Hepatocyte (in vitro differentiated cells): ENCODE results near the gene ALOX15. TPM values are rescaled to one million over a fixed set of nuclear protein-coding genes. Genes with fewer than 3 reads are reported as not detected.
A peak's percentile ranks its signal among the peaks of the same experiment; 100 is the strongest.

Experiments used
- DNase-seq: peaks from one replicate; pipeline ENCODE4 v3.0.0-alpha.2; 2016; ENCODE audit warnings: low spot score
- H2AFZ ChIP-seq: fragments of 200-600 bp; sonication (generic); 2 replicates; pipeline ENCODE4 v1.6.0; 2016; ENCODE audit warnings: antibody characterized with exemption, mild to moderate bottlenecking
- H3K27ac ChIP-seq: fragments of 200-600 bp; sonication (generic); 2 replicates; pipeline ENCODE4 v1.5.1; 2016; ENCODE audit warnings: mild to moderate bottlenecking
- H3K27me3 ChIP-seq: fragments of 200-600 bp; sonication (generic); 2 replicates; pipeline ENCODE4 v1.6.1; 2016
- H3K36me3 ChIP-seq: fragments of 200-600 bp; sonication (generic); replicated peaks from 2 replicates; pipeline ENCODE4 v1.5.1; 2016; ENCODE audit warnings: low read depth; ENCODE audit not compliant: insufficient read depth
- H3K4me1 ChIP-seq: fragments of 200-600 bp; sonication (generic); 2 replicates; pipeline ENCODE4 v1.5.1; 2016; ENCODE audit warnings: mild to moderate bottlenecking, moderate library complexity; ENCODE audit not compliant: insufficient read depth
- H3K4me2 ChIP-seq: fragments of 200-600 bp; sonication (generic); 2 replicates; pipeline ENCODE4 v1.6.0; 2016
- H3K4me3 ChIP-seq: fragments of 200-600 bp; sonication (generic); 2 replicates; pipeline ENCODE4 v1.5.1; 2016; ENCODE audit warnings: mild to moderate bottlenecking
- H3K79me2 ChIP-seq: fragments of 200-600 bp; sonication (generic); 2 replicates; pipeline ENCODE4 v1.6.0; 2017; ENCODE audit warnings: mild to moderate bottlenecking
- H3K9me2 ChIP-seq: fragments of 200-600 bp; sonication (generic); replicated peaks from 2 replicates; pipeline ENCODE4 v1.6.0; 2017; ENCODE audit warnings: mild to moderate bottlenecking; ENCODE audit not compliant: insufficient read depth
- H3K9me3 ChIP-seq: fragments of 200-600 bp; sonication (generic); 2 replicates; pipeline ENCODE4 v1.5.1; 2016; ENCODE audit warnings: low read depth, mild to moderate bottlenecking
- H4K20me1 ChIP-seq: fragments of 200-600 bp; sonication (generic); 2 replicates; pipeline ENCODE4 v1.6.0; 2016; ENCODE audit warnings: mild to moderate bottlenecking; ENCODE audit not compliant: insufficient read depth, poor library complexity, severe bottlenecking
- CTCF ChIP-seq: fragments of 200-600 bp; sonication (generic); IDR thresholded peaks from 2 replicates; pipeline ENCODE4 v1.5.1; 2016; ENCODE audit warnings: antibody characterized with exemption, mild to moderate bottlenecking; ENCODE audit not compliant: poor library complexity
- EZH2 ChIP-seq: fragments of 200-600 bp; sonication (generic); IDR thresholded peaks from 2 replicates; pipeline ENCODE4 v1.6.1; 2016; ENCODE audit warnings: antibody characterized with exemption, mild to moderate bottlenecking, borderline replicate concordance
- EZH2phosphoT487 ChIP-seq: fragments of 200-600 bp; sonication (generic); IDR thresholded peaks from one replicate; pipeline ENCODE4 v1.6.1; 2018; ENCODE audit warnings: antibody characterized with exemption, mild to moderate bottlenecking, low read depth, moderate library complexity; ENCODE audit not compliant: unreplicated experiment, severe bottlenecking
- WGBS: methylation state at CpG from one replicate; pipeline ENCODE4 v1.1.6; 2016; ENCODE audit warnings: low lambda C conversion rate; ENCODE audit errors: missing lambda C conversion rate; 5-methylcytosine and 5-hydroxymethylcytosine counted together
- polyA plus RNA-seq: library from polyadenylated mRNA; unstranded; fragments of >200 nt; fragmentation: Nextera tagmentation; extraction: Ambion mirVana; gene quantifications from 2 replicates; pipeline ENCODE4 v1.2.1, GENCODE V29; 2016
- small RNA-seq: library from RNA; depleted of rRNA; stranded (forward); fragments of <200 nt; gene quantifications from one replicate; pipeline ENCODE3, GENCODE V24; 2014
- total RNA-seq: library from RNA; depleted of rRNA; stranded (reverse); fragments of >200 nt; gene quantifications from 2 replicates; pipeline ENCODE4 v1.2.3, GENCODE V29; 2014

Gene ALOX15
- total and polyA plus RNA-seq, 2 experiments from 2014 or later: 2.1 to 5.5 TPM

- no peaks in the 10 kb centered on the region for H3K9me3 ChIP-seq
- TF ChIP-seq EZH2 (no peak), EZH2phosphoT487 (no peak), CTCF (no peak)
- no peaks in the 10 kb centered on the region for H3K36me3 ChIP-seq
- WGBS: 91% methylated on average over 3 of the region's 3 CpGs
- no peaks in the 10 kb centered on the region for H3K9me2 ChIP-seq
- peaks cover 3% of the 10 kb centered on the region for H4K20me1 ChIP-seq
- peaks cover 40% of the 10 kb centered on the region for H3K4me1 ChIP-seq
- H3K4me3 ChIP-seq: no peak overlapping the region
- peaks cover 49% of the 10 kb centered on the region for H3K79me2 ChIP-seq
- H3K27me3 ChIP-seq: no peaks in the 10 kb centered on the region
- peak overlapping the region; percentile 89 for H3K27ac ChIP-seq
- H3K4me2 ChIP-seq: peak overlapping the region; percentile 84
- H2AFZ ChIP-seq: no peak overlapping the region
- DNase-seq: no peak
Observed at GRCh38 chr17:4583206-4583605, 58.3 kb downstream of the ALOX15 start.

DNA sequence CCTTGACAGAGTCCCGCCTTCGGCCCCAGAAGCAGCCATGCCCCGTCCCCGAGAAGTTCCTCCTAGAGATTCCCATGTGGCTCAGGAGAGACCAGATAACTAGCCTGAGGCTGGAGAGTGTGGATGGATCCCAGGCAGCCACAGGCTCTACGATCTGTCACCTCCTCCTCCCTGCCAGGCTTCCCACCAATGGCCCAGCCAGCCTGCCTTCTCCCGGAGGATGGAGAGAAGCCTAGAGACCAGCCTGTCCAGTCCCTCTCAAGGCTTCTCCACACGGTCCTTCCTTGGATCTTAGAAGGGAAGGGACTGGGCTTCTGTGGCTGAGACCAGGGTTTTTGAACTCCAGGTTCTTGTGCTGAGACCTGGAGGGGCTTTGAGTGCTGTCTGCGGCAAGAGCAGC, 58.8 kb downstream of the ALOX15 start:
- H4K20me1 ChIP-seq: no peaks in the 10 kb centered on the region

DNA sequence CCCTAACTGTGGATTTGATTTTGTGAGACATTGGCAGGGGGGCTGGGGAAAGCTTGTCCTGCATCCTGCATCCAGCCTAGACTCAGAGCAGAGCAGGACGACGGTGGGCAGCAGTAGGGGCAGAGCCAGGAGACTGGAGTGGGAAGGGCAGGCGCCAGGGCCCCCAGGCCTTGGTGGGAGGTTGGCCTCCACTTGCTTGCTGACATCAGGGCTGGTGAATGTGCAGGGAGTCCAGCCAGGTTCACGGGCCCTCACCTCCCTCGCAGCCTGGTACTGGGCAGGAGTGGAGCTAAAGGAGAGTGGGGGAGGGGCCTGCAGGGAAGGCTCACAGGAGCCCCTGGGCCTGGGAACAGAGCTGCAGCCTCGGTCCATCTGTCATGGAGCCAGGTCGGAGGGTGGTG, 59.4 kb downstream of the ALOX15 start:
- H3K4me2 ChIP-seq: no peak overlapping the region
- H3K27ac ChIP-seq: no peak overlapping the region
- no peaks in the 10 kb centered on the region for H3K36me3 ChIP-seq
- TF ChIP-seq EZH2 (no peak), EZH2phosphoT487 (no peak), CTCF (no peak)
- no peak overlapping the region for H2AFZ ChIP-seq
- peaks cover 40% of the 10 kb centered on the region for H3K79me2 ChIP-seq
- no peaks in the 10 kb centered on the region for H3K27me3 ChIP-seq
- peaks cover 38% of the 10 kb centered on the region for H3K4me1 ChIP-seq
- no peaks in the 10 kb centered on the region for H4K20me1 ChIP-seq
- WGBS: 79% methylated on average over 6 of the region's 7 CpGs
- H3K4me3 ChIP-seq: no peak overlapping the region
- DNase-seq: no peak
- H3K9me3 ChIP-seq: no peaks in the 10 kb centered on the region
- no peaks in the 10 kb centered on the region for H3K9me2 ChIP-seq

More for the DNA sequence above, 58.8 kb downstream of the ALOX15 start:
- no peaks in the 10 kb centered on the region for H3K27me3 ChIP-seq
- TF ChIP-seq EZH2 (no peak), EZH2phosphoT487 (no peak), CTCF (no peak)
- H3K4me2 ChIP-seq: peak overlapping the region; percentile 84
- H2AFZ ChIP-seq: no peak overlapping the region
- peaks cover 38% of the 10 kb centered on the region for H3K4me1 ChIP-seq
- peaks cover 45% of the 10 kb centered on the region for H3K79me2 ChIP-seq
- H3K27ac ChIP-seq: peak overlapping the region; percentile 50
- no peaks in the 10 kb centered on the region for H3K9me3 ChIP-seq
- WGBS: 63% methylated on average over 8 of the region's 8 CpGs
- DNase-seq: no peak
- no peaks in the 10 kb centered on the region for H3K36me3 ChIP-seq
- H3K4me3 ChIP-seq: no peak overlapping the region
- H3K9me2 ChIP-seq: no peaks in the 10 kb centered on the region

Small RNAs within 50 kb of the gene (small RNA-seq; reads per million reads assigned to genes)
- gene RNU6-955P: not detected

Other genes with a start within 250 kb of the ALOX15 start
- gene SPNS3, start 207.7 kb downstream of the ALOX15 start, total RNA-seq: 0.17 and 0.20 TPM in 2 replicates
- 0.12 and 0.60 TPM in 2 replicates for gene SPNS3, start 207.7 kb downstream of the ALOX15 start, polyA plus RNA-seq
- 5.6 and 8.3 TPM in 2 replicates for gene SPNS2, start 142.8 kb downstream of the ALOX15 start, total RNA-seq
- gene SPNS2, start 142.8 kb downstream of the ALOX15 start, polyA plus RNA-seq: 10.3 and 13.4 TPM in 2 replicates
- gene MYBBP1A, start 86.3 kb downstream of the ALOX15 start, total RNA-seq: 17.9 and 23.7 TPM in 2 replicates
- gene MYBBP1A, start 86.3 kb downstream of the ALOX15 start, polyA plus RNA-seq: 44.1 and 46.5 TPM in 2 replicates
- gene GGT6, start 81.1 kb downstream of the ALOX15 start, total RNA-seq: 0.32 TPM in 1 of 2 replicates, not detected in the other
- gene GGT6, start 81.1 kb downstream of the ALOX15 start, polyA plus RNA-seq: not detected in 2 replicates
- 41.5 and 56.8 TPM in 2 replicates for gene SMTNL2, start 57.1 kb downstream of the ALOX15 start, total RNA-seq
- gene SMTNL2, start 57.1 kb downstream of the ALOX15 start, polyA plus RNA-seq: 106 TPM in 2 replicates
- 17.6 and 18.5 TPM in 2 replicates for gene PELP1, start 62.5 kb upstream of the ALOX15 start, total RNA-seq
- gene PELP1, start 62.5 kb upstream of the ALOX15 start, polyA plus RNA-seq: 35.2 and 42.9 TPM in 2 replicates
- 15.3 and 17.4 TPM in 2 replicates for gene ARRB2, start 69.0 kb upstream of the ALOX15 start, total RNA-seq
- 20.0 and 21.1 TPM in 2 replicates for gene ARRB2, start 69.0 kb upstream of the ALOX15 start, polyA plus RNA-seq
- 36.3 and 36.9 TPM in 2 replicates for gene MED11, start 89.8 kb upstream of the ALOX15 start, total RNA-seq
- 39.4 and 42.7 TPM in 2 replicates for gene MED11, start 89.8 kb upstream of the ALOX15 start, polyA plus RNA-seq
- 1.6 and 2.9 TPM in 2 replicates for gene ZMYND15, start 98.2 kb upstream of the ALOX15 start, total RNA-seq
- gene ZMYND15, start 98.2 kb upstream of the ALOX15 start, polyA plus RNA-seq: 4.1 and 4.8 TPM in 2 replicates
- 38.7 and 39.9 TPM in 2 replicates for gene CXCL16, start 98.2 kb upstream of the ALOX15 start, total RNA-seq
- gene CXCL16, start 98.2 kb upstream of the ALOX15 start, polyA plus RNA-seq: 73.2 and 82.5 TPM in 2 replicates
- gene TM4SF5, start 130.2 kb upstream of the ALOX15 start, total RNA-seq: 16.7 and 20.8 TPM in 2 replicates
- 42.6 and 54.0 TPM in 2 replicates for gene TM4SF5, start 130.2 kb upstream of the ALOX15 start, polyA plus RNA-seq
- 0.33 TPM in 1 of 2 replicates, not detected in the other for gene VMO1, start 144.7 kb upstream of the ALOX15 start, total RNA-seq
- 2.7 and 4.3 TPM in 2 replicates for gene VMO1, start 144.7 kb upstream of the ALOX15 start, polyA plus RNA-seq
- 36.4 and 40.1 TPM in 2 replicates for gene GLTPD2, start 147.3 kb upstream of the ALOX15 start, total RNA-seq
- 80.7 and 100.0 TPM in 2 replicates for gene GLTPD2, start 147.3 kb upstream of the ALOX15 start, polyA plus RNA-seq
- gene PSMB6, start 154.5 kb upstream of the ALOX15 start, total RNA-seq: 126 and 154 TPM in 2 replicates
- 287 and 295 TPM in 2 replicates for gene PSMB6, start 154.5 kb upstream of the ALOX15 start, polyA plus RNA-seq
- 13.9 and 25.2 TPM in 2 replicates for gene PLD2, start 165.5 kb upstream of the ALOX15 start, total RNA-seq
- 21.8 and 27.3 TPM in 2 replicates for gene PLD2, start 165.5 kb upstream of the ALOX15 start, polyA plus RNA-seq
- gene MINK1, start 191.7 kb upstream of the ALOX15 start, total RNA-seq: 24.4 and 45.3 TPM in 2 replicates
- 39.7 and 49.4 TPM in 2 replicates for gene MINK1, start 191.7 kb upstream of the ALOX15 start, polyA plus RNA-seq